Measurements from ENCODE around the gene CTSS. TPM values are rescaled to one million over a fixed set of nuclear protein-coding genes. Genes with fewer than 3 reads are reported as not detected.
A peak's percentile ranks its signal among the peaks of the same experiment; 100 is the strongest.
"Not testable (repeated sequence)": the region's sequence is repeated elsewhere in the genome, so short reads cannot be mapped to it uniquely, and the experiment has no call there.

Gene CTSS
- total RNA-seq, 1 experiment from 2014 or later: 0.39 TPM

GRCh38 chr1:150775276-150775675, 9.7 kb upstream of the CTSS start:
- DNase-seq (ENCODE audit: low spot score): no peak

GRCh38 chr1:150772326-150772725, 6.7 kb upstream of the CTSS start:
- DNase-seq (ENCODE audit: low spot score): no peak

DNA sequence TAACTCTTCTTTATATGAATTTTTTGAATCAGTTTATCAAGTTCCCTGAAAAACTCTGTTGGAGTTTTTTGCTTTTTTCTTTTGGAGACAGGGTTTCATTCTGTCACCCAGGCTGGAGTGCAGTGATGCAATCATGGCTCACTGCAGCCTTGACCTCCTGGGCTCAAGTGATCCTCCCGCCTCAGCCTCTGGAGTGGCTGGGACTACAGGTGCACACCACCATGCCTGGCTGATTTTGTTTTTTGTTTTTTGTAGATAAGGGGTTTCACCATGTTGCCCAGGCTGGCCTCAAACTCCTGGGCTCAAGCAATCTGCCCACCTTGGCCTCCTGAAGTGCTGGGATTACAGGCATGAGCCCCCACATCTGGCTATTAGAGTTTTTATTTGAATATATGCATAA, 2.1 kb upstream of the CTSS start:
- DNase-seq (ENCODE audit: low spot score): not testable (repeated sequence)

- DNase-seq (ENCODE audit: low spot score): not testable (repeated sequence)
Observed at GRCh38 chr1:150765977-150766301, 361 bp upstream of the CTSS start.

DNA sequence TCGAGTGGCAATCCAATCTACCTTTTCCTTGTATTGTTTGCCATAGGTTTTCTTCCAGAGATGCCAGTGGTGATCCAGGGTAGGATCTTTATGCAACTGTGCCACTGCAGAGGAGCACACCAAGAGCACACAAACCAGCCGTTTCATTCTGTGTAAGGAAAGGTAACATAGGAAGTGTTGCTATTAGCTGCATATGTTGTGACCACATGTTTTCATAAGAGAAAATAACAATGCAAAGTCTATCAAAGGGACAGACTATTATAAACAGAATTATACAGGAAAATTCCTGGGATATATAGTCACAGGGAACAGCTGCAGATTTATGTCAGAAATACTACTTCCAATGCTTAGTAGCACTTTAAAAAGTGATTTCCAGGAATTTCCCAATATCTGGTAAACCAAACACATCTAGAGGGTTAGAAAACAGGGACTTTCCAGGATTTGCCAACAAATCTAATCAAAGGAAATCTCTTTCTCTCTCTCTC, 919 bp downstream of the CTSS start:
- peak; percentile 43 for DNase-seq (ENCODE audit: low spot score)

- no peak for DNase-seq (ENCODE audit: low spot score)
Observed at GRCh38 chr1:150763018-150763417, 2.6 kb downstream of the CTSS start.

- DNase-seq (ENCODE audit: low spot score): no peak
Observed at GRCh38 chr1:150762552-150762951, 3.0 kb downstream of the CTSS start.

GRCh38 chr1:150761801-150762200, 3.8 kb downstream of the CTSS start:
- no peak for DNase-seq (ENCODE audit: low spot score)

GRCh38 chr1:150760013-150760412, 5.6 kb downstream of the CTSS start:
- DNase-seq (ENCODE audit: low spot score): no peak

- no peak for DNase-seq (ENCODE audit: low spot score)
Observed at GRCh38 chr1:150753416-150753815, 12.2 kb downstream of the CTSS start.

DNA sequence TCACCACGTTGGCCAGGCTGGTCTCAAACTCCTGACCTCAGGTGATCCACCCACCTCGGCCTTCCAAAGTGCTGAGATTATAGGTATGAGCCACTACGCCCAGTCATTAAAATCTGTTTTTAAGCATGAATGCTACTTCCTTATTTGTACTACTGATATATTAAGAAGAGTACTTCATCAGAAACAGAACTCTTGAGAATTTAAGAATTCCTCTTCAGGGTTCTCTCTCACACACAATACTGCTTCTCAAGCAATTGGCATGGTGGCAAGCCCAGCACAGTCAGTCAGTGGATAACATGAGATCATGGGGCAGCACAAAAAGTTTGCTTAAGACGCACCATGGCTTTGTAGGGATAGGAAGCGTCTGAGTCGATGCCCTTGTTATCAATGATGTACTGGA, 14.1 kb downstream of the CTSS start:
- no peak for DNase-seq (ENCODE audit: low spot score)

DNA sequence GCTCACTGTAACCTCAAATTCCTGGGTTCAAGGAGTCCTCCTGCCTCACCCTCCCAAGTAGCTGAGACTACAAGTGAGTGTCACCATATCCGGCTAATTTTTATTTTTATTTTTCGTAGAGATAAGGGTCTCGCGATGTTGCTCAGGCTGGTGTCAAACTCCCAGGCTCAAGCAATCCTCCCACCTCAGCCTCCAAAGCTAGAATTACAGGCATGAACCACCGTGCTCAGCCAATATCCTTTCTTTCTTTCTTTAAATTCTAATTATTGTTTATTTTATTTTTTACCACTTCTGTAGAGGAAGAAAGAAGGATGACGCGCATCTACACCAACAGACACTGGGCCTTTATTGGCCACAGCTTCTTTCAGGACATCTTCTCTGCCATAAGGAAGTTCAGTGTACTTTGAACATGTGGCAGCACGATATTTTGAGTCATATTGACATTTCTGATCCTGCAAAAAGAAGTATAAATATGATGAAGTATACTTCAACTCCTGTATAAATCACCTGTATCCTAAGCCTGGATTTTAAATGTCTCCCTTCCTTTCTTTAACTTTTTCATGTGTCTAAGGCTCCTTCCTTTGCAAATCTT, 15.8 kb downstream of the CTSS start:
- DNase-seq (ENCODE audit: low spot score): no peak

DNA sequence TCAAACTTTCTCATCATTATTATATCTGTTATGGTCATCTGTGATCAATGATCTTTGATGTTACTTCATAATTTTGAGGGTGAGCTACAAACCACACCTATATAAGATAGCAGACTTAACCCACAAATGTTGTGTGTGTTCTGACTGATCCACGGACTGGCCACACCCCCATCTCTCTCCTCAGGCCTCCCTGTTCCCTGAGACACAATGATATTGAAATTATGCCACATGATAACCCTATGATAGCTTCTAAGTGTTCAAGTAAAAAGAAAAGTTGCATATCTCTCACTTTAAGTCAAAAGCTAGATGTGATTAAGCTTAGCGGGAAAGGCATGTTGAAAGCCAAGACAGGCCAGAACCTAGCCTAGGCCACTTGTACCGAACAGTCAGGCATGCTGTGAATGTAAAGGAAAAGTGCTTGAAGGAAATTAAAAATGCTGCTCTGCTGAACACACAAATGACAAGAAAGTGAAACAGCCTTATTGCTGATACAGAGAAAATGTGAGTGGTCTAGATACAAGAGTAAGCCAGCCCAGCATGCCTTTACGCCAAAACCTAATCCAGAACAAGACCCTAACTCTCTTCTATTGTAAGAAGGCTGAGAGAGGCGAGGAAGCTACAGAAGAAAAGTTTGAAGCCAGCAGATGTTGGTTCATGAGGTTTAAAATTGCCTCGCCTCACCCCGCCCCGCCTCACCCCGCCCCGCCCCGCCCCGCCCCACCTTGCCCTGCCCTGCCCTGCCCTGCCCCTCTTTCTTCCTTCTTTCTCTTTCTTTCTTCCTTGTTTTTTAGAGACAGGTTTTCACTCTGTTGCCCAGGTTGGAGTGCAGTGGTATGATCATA, 16.5 kb downstream of the CTSS start:
- DNase-seq (ENCODE audit: low spot score): no peak

DNA sequence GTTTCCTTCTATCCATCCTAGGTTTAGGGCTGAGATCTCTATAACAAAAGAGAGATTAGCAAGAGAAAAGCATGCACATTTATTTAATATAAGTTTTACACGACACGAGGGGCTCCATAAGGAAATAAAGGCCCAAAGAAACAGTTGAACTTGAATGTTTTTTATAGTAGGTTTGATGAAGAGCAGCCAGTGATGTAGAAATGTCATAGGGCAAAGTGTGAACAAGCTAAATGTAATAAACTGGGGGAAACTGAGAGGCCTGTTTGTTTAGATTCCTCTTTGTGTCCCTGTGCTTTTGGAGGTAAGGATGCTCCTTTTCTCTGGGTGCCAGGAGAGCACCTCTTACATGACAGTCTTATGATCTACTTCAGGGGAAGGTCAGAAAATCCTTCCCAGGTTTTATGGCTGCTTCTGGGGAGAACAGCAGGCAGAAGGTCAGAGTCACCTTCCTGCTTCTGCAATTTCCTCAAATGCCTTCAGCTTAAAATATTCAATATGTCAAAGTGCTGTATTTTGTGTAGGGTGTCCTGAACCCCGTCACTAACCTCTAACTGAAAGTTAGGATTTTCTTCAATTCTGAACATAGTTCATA, 35.4 kb downstream of the CTSS start:
- DNase-seq (ENCODE audit: low spot score): no peak

GRCh38 chr1:150724336-150724735, 41.2 kb downstream of the CTSS start:
- no peak for DNase-seq (ENCODE audit: low spot score)

DNA sequence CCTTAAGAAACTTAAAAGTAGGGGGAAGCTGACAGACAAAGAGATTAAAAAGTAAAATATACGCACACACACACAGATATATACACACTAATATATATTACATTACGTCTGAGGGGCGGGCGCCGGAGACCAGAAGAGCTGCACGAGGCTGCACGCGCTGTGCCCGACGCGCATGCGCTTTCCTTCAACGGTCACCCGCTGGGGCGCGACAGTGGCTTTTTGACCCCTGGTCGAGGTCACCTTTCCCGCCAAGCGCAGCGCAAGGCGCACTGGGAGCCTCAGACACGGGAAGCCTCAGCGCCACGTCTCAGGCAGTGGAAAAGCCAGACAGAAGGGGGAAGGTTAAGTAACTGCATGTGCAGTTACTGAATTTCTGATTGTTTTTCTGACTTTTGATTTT, 44.9 kb downstream of the CTSS start, which contains the start of gene HORMAD1:
Gene HORMAD1, minus strand, starts transcription at position 193 of the 400 bp plus-strand sequence. CDS start 1,390 bp downstream, outside the sequence.
- no peak for DNase-seq (ENCODE audit: low spot score)

GRCh38 chr1:150720098-150720497, 45.5 kb downstream of the CTSS start:
- DNase-seq (ENCODE audit: low spot score): no peak

- no peak for DNase-seq (ENCODE audit: low spot score)
Observed at GRCh38 chr1:150718225-150718891, 47.2 kb downstream of the CTSS start.

DNA sequence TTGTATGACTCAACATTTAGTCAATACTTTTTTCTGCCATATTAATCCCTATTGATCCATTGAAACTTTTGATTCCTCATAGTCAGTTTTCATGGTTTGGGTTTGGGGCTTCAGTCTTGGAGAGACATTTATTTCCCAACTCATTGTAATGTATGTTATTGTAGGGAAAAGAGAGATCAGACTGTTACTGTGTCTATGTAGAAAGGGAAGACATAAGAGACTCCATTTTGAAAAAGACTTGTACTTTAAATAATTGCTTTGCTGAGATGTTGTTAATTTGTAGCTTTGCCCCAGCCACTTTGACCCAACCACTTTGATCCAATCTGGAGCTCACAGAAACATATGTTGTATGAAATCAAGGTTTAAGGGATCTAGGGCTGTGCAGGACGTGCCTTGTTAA, 56.5 kb downstream of the CTSS start:
- DNase-seq (ENCODE audit: low spot score): not testable (repeated sequence)

DNA sequence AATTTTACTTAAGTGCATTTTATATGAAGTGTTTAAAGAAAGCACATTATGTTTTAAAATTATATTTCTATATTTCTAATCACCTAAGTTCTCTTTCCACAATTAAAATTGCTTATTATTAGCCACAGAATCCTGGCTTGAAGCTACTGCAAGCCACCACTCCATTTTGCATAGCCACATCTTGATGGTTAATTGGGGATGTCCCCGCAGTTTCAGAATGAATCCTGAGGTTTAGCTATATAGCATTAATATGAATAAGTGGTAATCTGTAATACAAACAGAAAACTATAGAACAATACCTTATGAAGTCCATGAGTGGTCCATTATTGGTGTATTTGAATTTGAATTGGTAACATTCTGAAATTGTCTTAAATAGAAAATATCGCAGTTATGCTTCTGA, 57.0 kb downstream of the CTSS start:
- DNase-seq (ENCODE audit: low spot score): no peak

DNA sequence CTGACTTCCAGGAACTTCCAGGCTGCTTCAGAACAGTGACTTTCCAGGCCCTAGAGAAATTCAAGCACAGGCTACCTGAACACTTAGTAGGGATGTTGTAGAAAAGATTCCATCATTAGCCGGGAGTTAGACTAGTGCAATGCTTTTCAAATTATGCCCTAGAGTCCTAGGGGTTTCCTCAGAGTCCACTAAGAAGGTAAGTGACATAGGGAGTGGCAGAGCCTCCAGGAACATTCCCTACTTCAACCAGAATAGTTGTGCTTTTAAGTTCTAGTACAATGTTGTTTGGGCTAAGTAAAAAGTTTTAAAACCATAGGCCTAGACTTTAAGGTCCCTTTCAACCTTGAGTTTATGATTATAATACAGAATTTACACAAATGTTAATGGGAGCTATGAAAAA, 59.5 kb downstream of the CTSS start:
- no peak for DNase-seq (ENCODE audit: low spot score)

DNA sequence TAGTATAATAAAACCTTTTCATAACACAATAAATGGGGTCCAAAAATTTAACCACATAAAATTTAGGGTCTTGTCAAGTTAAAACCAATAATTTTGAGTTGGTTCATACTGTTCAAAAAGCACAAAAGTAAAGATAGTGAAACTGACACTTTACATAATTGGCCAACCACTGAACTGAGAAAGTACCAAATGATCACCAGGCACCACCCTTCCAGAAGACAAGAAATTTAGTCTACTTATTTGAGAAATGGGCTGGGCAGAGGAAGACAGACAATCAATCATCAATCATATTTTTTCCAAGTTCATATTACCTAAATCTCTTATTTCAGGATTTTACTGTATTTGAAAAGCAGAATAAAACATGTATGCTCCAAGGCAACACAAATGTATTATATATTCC, 62.2 kb downstream of the CTSS start:
- no peak for DNase-seq (ENCODE audit: low spot score)
